ENCODE results near the gene TRIP10. TPM values are rescaled to one million over a fixed set of nuclear protein-coding genes. Genes with fewer than 3 reads are reported as not detected.

TRIP10 gene
- total and polyA plus RNA-seq, 2 of the 8 experiments (the other 6 are each of a cell fraction or from before 2014, with no cell fraction given) = 27.8 to 69.5 TPM

GRCh38 chr19:6708346-6708745, 31.1 kb upstream of the TRIP10 start:
- Histone ChIP-seq H3K4ac (replicated peaks; ENCODE audit: insufficient read length, low read depth, low read length) (no peak overlapping the region), H3K27me3 (replicated peaks in 1 of 4; ENCODE audit: control insufficient read depth in 3 of 4, extremely low read depth in 1 of 4, insufficient read depth in 3 of 4, low read length in 3 of 4) (peaks cover 0 to 22% (median 18%) of the 10 kb centered on the region in 4 experiments; a peak in 6 of 7 replicates), H4K20me1 (replicated peaks in 1 of 2; ENCODE audit: control insufficient read depth in 1 of 2, insufficient read depth in 2 of 2, low read length in 2 of 2) (no peaks in the 10 kb centered on the region), H3K23me2 (ENCODE audit: low read depth, low read length) (peaks cover 9% of the 10 kb centered on the region), H3K18ac (ENCODE audit: extremely low read depth, low read length) (no peak overlapping the region), H3K36me3 (ENCODE audit: control insufficient read depth in 2 of 4, insufficient read depth in 4 of 4, low read length in 3 of 4) (no peaks in the 10 kb centered on the region), H2BK5ac (ENCODE audit: low read depth, low read length) (no peak overlapping the region), H2AK5ac (ENCODE audit: low read depth, low read length) (no peak overlapping the region), H3K14ac (ENCODE audit: insufficient read length) (no peak overlapping the region), H3K4me3 (ENCODE audit: extremely low read depth in 1 of 4, insufficient read depth in 2 of 4, low read depth in 3 of 4, low read length in 4 of 4) (no peak overlapping the region), H3K9ac (replicated peaks in 1 of 4; ENCODE audit: extremely low read depth in 1 of 4, low read depth in 3 of 4, low read length in 3 of 4) (no peak overlapping the region), H3K27ac (ENCODE audit: low read depth, low read length) (no peak overlapping the region), H3K4me2 (ENCODE audit: insufficient read depth in 1 of 2, low read depth in 2 of 2, low read length in 2 of 2) (no peak overlapping the region), H4K8ac (ENCODE audit: extremely low read depth, insufficient read depth, low read length) (no peak overlapping the region), H4K91ac (replicated peaks; ENCODE audit: insufficient read length, low read length) (no peak overlapping the region), H3K56ac (replicated peaks; ENCODE audit: insufficient read length, low read depth, low read length) (no peak overlapping the region), H2BK12ac (ENCODE audit: low read depth, low read length) (no peak overlapping the region), H2AFZ (ENCODE audit: low read length) (no peak overlapping the region), H2BK20ac (ENCODE audit: low read length) (no peak overlapping the region), H3K9me3 (ENCODE audit: insufficient read depth in 2 of 2, low read depth in 1 of 2, low read length in 1 of 2) (no peaks in the 10 kb centered on the region), H3K79me2 (ENCODE audit: control insufficient read depth in 1 of 2, insufficient read depth in 2 of 2, low read length in 2 of 2) (no peaks in the 10 kb centered on the region), H3K79me1 (ENCODE audit: low read depth, low read length) (no peaks in the 10 kb centered on the region), H3K4me1 (replicated peaks in 1 of 4; ENCODE audit: control insufficient read depth in 3 of 4, insufficient read depth in 4 of 4, low read length in 3 of 4) (peaks cover 0 to 8% (median 2%) of the 10 kb centered on the region in 4 experiments; a peak in 4 of 7 replicates), H4K5ac (ENCODE audit: insufficient read length, low read depth, low read length) (no peak overlapping the region), H3K23ac (ENCODE audit: insufficient read length) (no peak overlapping the region), H2BK15ac (ENCODE audit: low read length) (no peak overlapping the region), H2BK120ac (replicated peaks; ENCODE audit: low read depth, low read length) (no peak overlapping the region)
- DNase-seq (ENCODE audit: low read depth in 1 of 2, low spot score in 2 of 2) (no peak), FAIRE-seq (no peak)
- WGBS, 2 experiments (ENCODE audit: extremely low coverage in 1 of 2, insufficient coverage in 1 of 2, insufficient read length in 1 of 2, insufficient replicate concordance in 2 of 2, low coverage in 1 of 2, low lambda C conversion rate in 2 of 2, missing lambda C conversion rate in 1 of 2) = 80% methylated on average over 3 of the region's 3 CpGs; no CpG with 5 or more reads in 1 of the 2 experiments
- ChIA-PET CTCF (ENCODE audit: partially characterized antibody) (interaction anchor here (1.4 kb wide), 1 partner anchor 38 kb away, joined by 3 read pairs; the partner anchor contains the start of gene TNFSF14), POLR2A (ENCODE audit: partially characterized antibody) (no interaction called here)
- TF ChIP-seq SIRT6 (IDR thresholded peaks at IDR 0.05; ENCODE audit: low read length) = no peak
- no peak for TF ChIP-seq CBX5 (IDR thresholded peaks at IDR 0.05; ENCODE audit: low read depth, low read length)
- TF ChIP-seq NANOG (IDR thresholded peaks at IDR 0.05; ENCODE audit: insufficient read depth, low read depth, low read length, poor library complexity, severe bottlenecking) = no peak
- TF ChIP-seq POLR2AphosphoS5 (IDR thresholded peaks at IDR 0.05; ENCODE audit: low read depth, low read length) = no peak
- no peak for TF ChIP-seq TAF1 (IDR thresholded peaks at IDR 0.05; ENCODE audit: low read depth, low read length)
- TF ChIP-seq KDM5A (IDR thresholded peaks at IDR 0.05; ENCODE audit: low read length) = no peak
- TF ChIP-seq HDAC2 (IDR thresholded peaks at IDR 0.05; ENCODE audit: borderline replicate concordance in 1 of 2, low read depth in 2 of 2, low read length in 2 of 2) = no peak
- TF ChIP-seq E2F6 (IDR thresholded peaks at IDR 0.05) = no peak
- no peak for TF ChIP-seq CHD1 (IDR thresholded peaks at IDR 0.05; ENCODE audit: low read depth, low read length)
- no peak for TF ChIP-seq ZNF274 (IDR thresholded peaks at IDR 0.05; ENCODE audit: borderline replicate concordance, extremely low read depth, low read length)
- TF ChIP-seq NRF1 (IDR thresholded peaks at IDR 0.05; ENCODE audit: low read depth, low read length) = no peak
- no peak for TF ChIP-seq POLR2A (IDR thresholded peaks at IDR 0.05; ENCODE audit: control extremely low read depth in 1 of 2, low read depth in 2 of 2, low read length in 2 of 2)
- no peak for TF ChIP-seq JUND (IDR thresholded peaks at IDR 0.05; ENCODE audit: low read length)
- TF ChIP-seq, protein P1, sequence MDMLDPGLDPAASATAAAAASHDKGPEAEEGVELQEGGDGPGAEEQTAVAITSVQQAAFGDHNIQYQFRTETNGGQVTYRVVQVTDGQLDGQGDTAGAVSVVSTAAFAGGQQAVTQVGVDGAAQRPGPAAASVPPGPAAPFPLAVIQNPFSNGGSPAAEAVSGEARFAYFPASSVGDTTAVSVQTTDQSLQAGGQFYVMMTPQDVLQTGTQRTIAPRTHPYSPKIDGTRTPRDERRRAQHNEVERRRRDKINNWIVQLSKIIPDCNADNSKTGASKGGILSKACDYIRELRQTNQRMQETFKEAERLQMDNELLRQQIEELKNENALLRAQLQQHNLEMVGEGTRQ (IDR thresholded peaks at IDR 0.05; ENCODE audit: low read length) = no peak
